CD4-positive, alpha-beta T cell treated with Interleukin-6 for 4 hours (primary cell): ENCODE measurements around the gene NSDHL.

Experiments
- DNase-seq: peaks from one replicate; pipeline ENCODE4 v3.0.0-alpha.2; 2020; ENCODE audit warnings: mixed read lengths

The NSDHL gene

DNA sequence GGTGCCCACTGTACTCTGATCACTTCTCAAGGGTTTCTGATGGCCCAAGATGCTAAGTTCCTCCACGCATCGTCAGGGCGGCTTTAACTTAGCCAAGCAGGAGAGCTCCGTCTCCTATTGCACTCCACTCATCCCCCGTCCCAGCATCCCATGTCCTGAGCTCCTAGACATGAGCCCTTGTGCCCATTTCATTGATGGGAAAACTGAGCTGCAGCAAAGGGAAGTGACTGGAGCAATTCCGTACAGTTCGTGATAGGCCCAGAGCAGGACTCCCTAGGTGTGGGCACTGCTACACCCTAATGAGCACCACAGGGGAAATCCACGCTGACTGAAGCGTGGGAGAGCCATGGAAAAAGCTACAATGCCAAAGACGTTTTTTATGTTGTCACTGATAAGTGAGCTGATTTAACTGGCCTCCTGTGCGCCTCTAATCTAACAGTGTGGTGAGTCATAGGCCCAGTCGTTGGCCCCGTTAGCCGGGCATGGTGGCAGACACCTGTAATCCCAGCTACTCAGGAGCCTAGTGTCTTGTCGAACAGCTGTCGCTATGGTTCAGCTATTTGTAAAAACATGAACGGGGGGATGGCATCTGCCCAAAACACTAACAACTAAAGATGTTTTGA lies 14.9 kb downstream of the NSDHL start:
- no peak for DNase-seq

GRCh38 chrX:152847281-152847680 lies 16.4 kb downstream of the NSDHL start:
- no peak for DNase-seq

DNA sequence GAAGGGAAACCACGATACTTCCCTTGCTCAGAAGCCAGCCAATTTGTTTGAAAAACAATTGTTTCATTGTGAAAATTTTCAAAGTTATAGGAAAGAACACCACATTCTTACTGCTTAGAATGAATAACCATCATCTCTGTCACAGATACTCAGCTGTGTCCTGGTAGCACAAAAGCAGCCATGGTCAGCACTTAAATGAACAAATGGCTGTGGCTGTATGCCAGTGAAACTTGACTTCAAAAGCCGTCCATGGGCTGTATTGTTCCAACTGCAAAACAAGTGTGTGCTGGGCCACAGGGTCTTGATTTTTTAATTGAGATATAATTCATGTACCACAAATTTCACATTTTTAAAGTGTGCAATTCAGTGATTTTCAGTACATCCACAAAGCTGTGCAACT lies 19.6 kb downstream of the NSDHL start:
- no peak for DNase-seq

GRCh38 chrX:152853986-152854385 lies 23.1 kb downstream of the NSDHL start:
- DNase-seq = no peak

- DNase-seq = no peak
Observed at GRCh38 chrX:152861116-152861515, 30.3 kb downstream of the NSDHL start.

GRCh38 chrX:152861826-152862225 lies 31.0 kb downstream of the NSDHL start:
- no peak for DNase-seq

- DNase-seq = no peak
Observed at GRCh38 chrX:152865232-152865920, 34.5 kb downstream of the NSDHL start.

- DNase-seq = no peak
Observed at GRCh38 chrX:152866386-152866785, 35.5 kb downstream of the NSDHL start.

GRCh38 chrX:152869972-152870371 lies 39.1 kb downstream of the NSDHL start:
- DNase-seq = no peak

DNA sequence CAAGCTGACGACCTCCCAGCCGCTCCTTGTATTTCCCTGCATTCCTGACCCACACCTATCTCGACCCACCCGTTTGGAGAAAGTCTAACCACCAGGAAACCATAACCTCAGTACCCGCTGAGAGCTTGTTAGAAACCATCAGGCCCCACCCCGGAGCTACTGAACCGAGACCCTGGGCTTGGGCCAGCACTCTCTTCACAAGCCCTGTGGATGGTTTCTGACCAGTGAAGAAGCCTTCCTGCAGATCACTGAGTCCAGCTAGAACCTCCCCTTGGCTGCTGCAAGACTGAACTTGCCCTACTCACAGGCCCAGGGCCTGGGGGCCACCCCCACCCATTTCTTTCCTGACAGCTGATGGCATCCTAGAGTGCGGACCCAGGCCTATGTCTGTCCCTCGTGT lies 40.4 kb downstream of the NSDHL start:
- no peak for DNase-seq

DNA sequence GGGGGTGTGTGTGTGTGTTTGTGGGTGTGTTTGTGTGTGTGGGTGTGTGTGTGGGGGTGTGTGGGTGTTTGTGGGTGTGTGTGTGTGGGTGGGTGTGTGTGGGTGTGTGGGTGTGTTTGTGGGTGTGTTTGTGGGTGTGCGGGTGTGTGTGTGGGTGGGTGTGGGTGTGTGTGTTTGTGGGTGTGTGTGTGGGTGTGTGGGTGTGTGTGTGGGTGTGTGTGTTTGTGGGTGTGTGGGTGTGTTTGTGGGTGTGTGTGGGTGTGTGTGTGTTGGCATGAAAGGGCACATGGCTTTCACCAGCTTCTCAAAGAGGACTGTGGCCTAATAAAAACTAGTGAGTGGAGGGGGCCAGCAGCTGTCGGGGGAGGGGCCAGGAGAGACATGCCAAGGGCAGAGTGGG lies 41.7 kb downstream of the NSDHL start:
- DNase-seq = no peak

- DNase-seq = no peak
Observed at GRCh38 chrX:152873361-152873760, 42.5 kb downstream of the NSDHL start.

GRCh38 chrX:152876931-152877840 lies 46.3 kb downstream of the NSDHL start:
- no peak for DNase-seq

GRCh38 chrX:152878976-152879755 lies 48.3 kb downstream of the NSDHL start:
- DNase-seq = no peak

GRCh38 chrX:152881289-152881688 lies 50.4 kb downstream of the NSDHL start:
- DNase-seq = no peak

GRCh38 chrX:152884171-152884570 lies 53.3 kb downstream of the NSDHL start:
- DNase-seq = no peak

GRCh38 chrX:152886716-152887115 lies 55.9 kb downstream of the NSDHL start:
- no peak for DNase-seq

DNA sequence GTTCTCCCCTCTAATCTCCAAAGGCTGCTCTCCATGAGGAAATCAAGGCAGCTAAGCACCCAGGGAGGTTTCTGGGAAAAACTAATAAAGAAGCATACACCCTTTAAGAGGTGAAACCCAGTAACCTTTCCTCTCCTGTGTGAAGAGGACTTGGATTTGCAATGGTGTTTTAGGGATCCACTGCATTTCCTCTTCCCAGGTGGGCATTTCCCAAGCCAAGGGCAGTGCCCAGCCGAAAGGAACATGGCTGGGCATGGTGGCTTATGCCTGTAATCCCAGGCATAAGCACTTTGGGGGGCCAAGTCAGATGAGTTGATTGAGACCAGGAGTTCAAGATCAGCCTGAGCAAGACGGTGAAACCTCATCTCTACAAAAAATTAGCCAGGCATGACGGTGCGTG lies 61.6 kb downstream of the NSDHL start:
- no peak for DNase-seq

DNA sequence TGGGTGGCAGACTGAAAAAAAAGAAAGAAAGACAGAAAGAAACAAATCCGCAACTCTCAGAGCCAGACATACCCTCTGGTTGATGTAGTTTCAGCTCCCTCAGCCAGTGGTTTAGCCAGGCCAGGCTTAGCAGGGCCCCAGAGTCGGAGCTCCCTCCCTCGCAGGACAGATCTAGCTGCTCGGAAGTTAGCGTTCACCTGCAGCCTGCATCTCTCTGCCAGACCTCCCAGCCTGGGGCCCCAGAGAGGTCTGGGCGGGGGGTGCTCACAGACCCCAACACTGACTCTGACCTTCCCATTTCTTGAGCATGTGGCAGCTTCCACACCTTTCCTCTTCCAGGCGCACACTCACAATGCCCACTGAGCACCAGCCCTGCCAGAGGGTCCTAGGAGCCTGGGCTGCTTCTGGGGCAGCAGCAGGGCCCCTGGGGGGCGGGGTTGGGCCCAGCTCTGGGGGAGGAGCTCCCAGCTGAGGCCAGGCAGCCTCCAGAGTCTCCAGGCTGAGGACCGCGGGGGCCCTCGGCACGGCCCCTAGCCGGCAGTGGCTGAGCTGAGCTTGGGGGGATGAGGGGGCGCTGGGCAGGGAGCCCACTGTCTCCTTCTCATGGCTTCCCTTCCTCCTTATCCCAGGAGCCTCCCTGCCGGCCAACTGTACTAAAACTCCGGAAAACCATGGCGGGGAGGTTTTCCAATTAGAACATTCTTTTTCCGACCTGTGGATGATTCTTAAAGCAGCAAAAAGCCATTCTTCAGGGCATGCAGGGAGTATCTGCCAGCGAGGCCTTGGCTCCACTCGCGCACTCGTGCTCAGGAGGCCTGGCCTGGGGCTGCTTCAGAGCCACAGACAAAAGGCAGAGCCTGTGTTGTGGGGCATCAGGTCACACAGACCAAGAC lies 62.4 kb downstream of the NSDHL start:
- no peak for DNase-seq

DNA sequence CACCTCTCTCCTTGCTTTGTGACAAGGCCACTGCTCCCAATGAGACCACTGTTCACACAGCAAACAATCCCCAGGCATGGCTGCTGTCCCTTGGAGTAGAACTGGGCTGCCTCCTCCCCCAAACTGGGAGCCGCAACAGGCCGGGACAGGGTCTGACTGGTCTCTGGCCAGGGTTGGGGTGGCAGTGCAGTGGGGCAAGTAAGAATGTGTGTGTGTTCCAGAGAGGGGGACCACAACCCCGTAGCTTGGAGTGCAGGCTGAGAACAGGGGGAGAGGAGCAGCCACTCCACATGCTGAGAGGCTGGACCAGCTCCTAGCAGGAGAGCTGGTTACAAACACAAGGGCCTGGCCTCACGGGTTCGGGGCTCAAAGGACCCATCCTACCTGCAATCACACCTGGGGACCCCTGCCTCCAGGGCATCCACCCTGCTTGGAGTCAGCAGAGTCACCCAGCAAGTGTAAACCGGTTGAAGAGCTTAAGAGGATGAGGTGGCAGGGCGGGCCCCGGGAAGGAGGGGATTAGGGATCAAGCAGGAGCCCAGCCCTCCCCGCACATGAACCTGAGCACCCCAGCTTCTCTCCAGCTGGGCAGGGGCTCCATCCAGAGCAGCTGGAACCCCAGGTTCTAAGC lies 63.2 kb downstream of the NSDHL start:
- no peak for DNase-seq

DNA sequence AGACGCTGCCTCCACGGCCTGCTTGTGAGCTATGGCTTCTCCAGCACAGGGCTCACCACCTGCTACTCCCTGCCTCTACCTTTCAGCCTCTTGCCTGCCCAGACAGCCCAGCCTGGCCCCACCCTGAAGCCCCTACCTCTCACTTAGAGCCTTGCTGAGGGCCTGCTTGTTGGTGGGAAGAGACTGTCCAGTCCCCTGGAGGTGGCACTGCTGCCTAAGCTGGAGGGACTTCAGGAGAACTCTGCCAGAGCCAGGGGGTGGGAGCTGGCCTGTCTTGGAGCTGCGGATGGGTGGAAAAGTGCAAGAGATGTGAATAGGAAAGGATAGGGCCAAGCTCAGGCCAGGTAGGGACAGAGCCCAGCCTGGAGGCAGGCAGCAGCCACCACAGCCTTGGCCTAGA lies 64.3 kb downstream of the NSDHL start:
- DNase-seq = no peak
